Activated B cell treated with CpG ODN at 0.5 μM for 24 hours (primary cell): Measurements from ENCODE around the gene HGD. TPM values are rescaled to one million over a fixed set of nuclear protein-coding genes. Genes with fewer than 3 reads are reported as not detected.

Experiments
- ATAC-seq: fragments of 200-7000 bp; cut with Tn5 transposase; one replicate; pipeline ENCODE4 v1.10.0; 2021; ENCODE audit warnings: low read depth, mild to moderate bottlenecking, moderate library complexity
- CTCF ChIA-PET: fragments of 350-600 bp; sonication (Branson Sonifier 250); formaldehyde crosslinking; loops from one replicate; lab custom pipeline; 2021; ENCODE audit warnings: antibody characterized with exemption; lab: Charles Lee
- POLR2A ChIA-PET: fragments of 350-600 bp; sonication (Branson Sonifier 250); formaldehyde crosslinking; loops from one replicate; lab custom pipeline; 2021; ENCODE audit warnings: antibody characterized with exemption; lab: Charles Lee
- DNase-seq: peaks from one replicate; pipeline ENCODE4 v3.0.0; 2022
- H3K27ac Mint-ChIP-seq: one replicate; pipeline ENCODE4 v1.8.0; 2020; ENCODE audit warnings: mixed read lengths
- H3K27me3 Mint-ChIP-seq: one replicate; pipeline ENCODE4 v1.8.0; 2021; ENCODE audit warnings: mixed read lengths
- H3K36me3 Mint-ChIP-seq: one replicate; pipeline ENCODE4 v1.8.0; 2021; ENCODE audit warnings: low read depth, mixed read lengths
- H3K4me1 Mint-ChIP-seq: one replicate; pipeline ENCODE4 v1.8.0; 2021; ENCODE audit warnings: mixed read lengths
- H3K4me3 Mint-ChIP-seq: one replicate; pipeline ENCODE4 v1.8.0; 2020; ENCODE audit warnings: mild to moderate bottlenecking, mixed read lengths
- H3K9me3 Mint-ChIP-seq: one replicate; pipeline ENCODE4 v1.8.0; 2020; ENCODE audit warnings: mixed read lengths
- CTCF ChIP-seq: fragments of 200-600 bp; IDR thresholded peaks from one replicate; pipeline ENCODE4 v1.8.0; 2022; ENCODE audit warnings: antibody characterized with exemption, mild to moderate bottlenecking
- intact Hi-C: fragments of 100-400 bp; cut with micrococcal nuclease; formaldehyde crosslinking; loops from one replicate; pipeline ENCODE4 v1.15.1; 2024
- total RNA-seq: library from RNA; stranded (reverse); gene quantifications from 2 replicates; pipeline ENCODE4 v1.2.3, GENCODE V29; 2022

HGD gene
- total RNA-seq, 1 donor from 2014 or later = 1.0 TPM

- ATAC-seq = no peak
- Mint-ChIP-seq H3K36me3 (no peaks in the 10 kb centered on the region), H3K4me1 (no peaks in the 10 kb centered on the region), H3K4me3 (no peak overlapping the region), H3K27me3 (peaks cover 3% of the 10 kb centered on the region), H3K9me3 (no peaks in the 10 kb centered on the region), H3K27ac (no peak overlapping the region)
- TF ChIP-seq CTCF = no peak
- ChIA-PET CTCF (no interaction called here), POLR2A (no interaction called here)
- intact Hi-C loops = no loop called here
- no peak for DNase-seq
Observed at GRCh38 chr3:120652281-120652680, 29.8 kb downstream of the HGD start.

DNA sequence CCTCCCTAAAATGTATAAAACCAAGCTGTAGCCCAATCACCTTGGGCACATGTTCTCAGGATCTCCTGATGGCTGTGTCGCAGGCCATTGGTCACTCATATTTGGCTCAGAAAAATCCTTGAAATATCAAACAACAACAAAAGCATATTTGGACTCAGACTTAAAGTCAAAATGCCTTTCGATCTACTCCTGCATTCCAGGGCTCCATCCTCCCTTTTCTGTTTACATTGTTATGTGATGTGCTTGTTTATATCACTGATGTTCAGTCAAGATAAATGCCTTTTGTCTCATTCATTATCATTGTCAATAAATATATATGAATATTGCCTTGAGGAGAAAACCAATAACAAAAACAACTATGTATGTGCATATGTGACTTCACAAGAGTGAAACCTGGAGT is 31.7 kb downstream of the HGD start:
- H3K4me3 Mint-ChIP-seq = no peak overlapping the region
- no peak overlapping the region for H3K27ac Mint-ChIP-seq
- H3K4me1 Mint-ChIP-seq = no peaks in the 10 kb centered on the region
- DNase-seq (no peak), ATAC-seq (no peak)
- no peaks in the 10 kb centered on the region for H3K27me3 Mint-ChIP-seq
- ChIA-PET CTCF (no interaction called here), POLR2A (no interaction called here)
- H3K9me3 Mint-ChIP-seq = no peaks in the 10 kb centered on the region
- TF ChIP-seq CTCF = no peak
- intact Hi-C loops = no loop called here
- no peaks in the 10 kb centered on the region for H3K36me3 Mint-ChIP-seq

DNA sequence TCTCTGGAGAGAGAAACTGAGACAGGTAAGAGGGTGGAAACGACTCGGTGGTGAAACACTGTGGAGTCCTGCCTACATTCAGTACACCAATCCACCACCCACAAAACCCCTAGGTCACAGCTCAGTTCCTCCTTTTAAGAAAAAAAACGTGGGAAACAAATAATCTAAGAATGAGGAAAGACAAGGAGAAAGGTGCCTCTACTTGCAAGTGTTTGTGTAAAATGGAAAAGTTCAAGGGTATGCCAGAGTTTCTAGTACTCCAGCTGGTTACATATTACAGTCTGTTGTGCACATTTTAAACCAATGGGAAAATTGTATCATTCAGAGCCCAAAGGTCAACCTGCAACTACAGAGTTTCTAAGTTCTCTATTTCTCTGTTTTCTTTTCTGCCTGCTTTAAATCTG is 32.2 kb downstream of the HGD start:
- ChIA-PET CTCF (no interaction called here), POLR2A (no interaction called here)
- Mint-ChIP-seq H3K36me3 (no peaks in the 10 kb centered on the region), H3K27me3 (no peaks in the 10 kb centered on the region), H3K4me1 (no peaks in the 10 kb centered on the region), H3K27ac (no peak overlapping the region), H3K4me3 (no peak overlapping the region), H3K9me3 (no peaks in the 10 kb centered on the region)
- intact Hi-C loops = no loop called here
- DNase-seq = no peak
- no peak for ATAC-seq
- no peak for TF ChIP-seq CTCF

DNA sequence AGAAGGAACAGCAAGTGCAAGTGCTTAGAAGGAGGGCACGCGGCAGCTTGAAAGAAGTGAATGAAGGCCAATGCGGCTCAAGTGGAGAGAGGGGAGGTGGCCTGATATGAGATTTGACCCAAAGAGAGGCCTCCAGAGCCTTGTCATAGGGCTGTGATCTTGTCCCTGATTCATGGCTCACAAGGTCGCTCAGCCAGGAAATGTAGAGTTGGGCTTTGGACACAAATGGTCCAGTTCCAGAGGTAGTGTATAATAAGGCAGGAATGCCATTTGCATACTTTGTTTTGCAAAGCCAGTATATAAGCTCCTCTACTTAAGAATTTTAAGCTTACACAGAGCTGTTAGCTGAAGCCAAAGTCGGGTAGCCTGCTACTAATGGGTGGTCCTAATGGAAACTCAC is 33.7 kb downstream of the HGD start:
- Mint-ChIP-seq H3K36me3 (no peaks in the 10 kb centered on the region), H3K9me3 (no peaks in the 10 kb centered on the region), H3K27me3 (no peaks in the 10 kb centered on the region), H3K27ac (no peak overlapping the region), H3K4me1 (no peaks in the 10 kb centered on the region), H3K4me3 (no peak overlapping the region)
- ATAC-seq (no peak), DNase-seq (no peak)
- ChIA-PET POLR2A (no interaction called here), CTCF (no interaction called here)
- intact Hi-C loops = no loop called here
- TF ChIP-seq CTCF = no peak

GRCh38 chr3:120646771-120647432 is 35.1 kb downstream of the HGD start:
- H3K4me1 Mint-ChIP-seq = no peaks in the 10 kb centered on the region
- no peak overlapping the region for H3K4me3 Mint-ChIP-seq
- H3K27ac Mint-ChIP-seq = no peak overlapping the region
- H3K27me3 Mint-ChIP-seq = peaks cover 1% of the 10 kb centered on the region
- ChIA-PET CTCF (no interaction called here), POLR2A (no interaction called here)
- H3K36me3 Mint-ChIP-seq = no peaks in the 10 kb centered on the region
- DNase-seq (no peak), ATAC-seq (no peak)
- no peak for TF ChIP-seq CTCF
- no peaks in the 10 kb centered on the region for H3K9me3 Mint-ChIP-seq
- intact Hi-C loops = no loop called here
